Stimulated activated memory B cell treated with anti-CD40 and anti-IgM and Interleukin-4, amounts not matched to agents 10 μg/mL and 1 μg/mL and 100 μg/mL, for 72 hours (primary cell): ENCODE results near the gene C1orf53.
"Not testable (repeated sequence)": the region's sequence is repeated elsewhere in the genome, so short reads cannot be mapped to it uniquely, and the experiment has no call there.

Experiments used
- ATAC-seq: fragments of 150-1000 bp; cut with Tn5 transposase; 2 replicates; pipeline ENCODE4 v1.10.0; 2021
- H3K27ac Mint-ChIP-seq: one replicate; pipeline ENCODE4 v1.8.0; 2022; ENCODE audit warnings: mild to moderate bottlenecking, mixed read lengths
- H3K27me3 Mint-ChIP-seq: one replicate; pipeline ENCODE4 v1.8.0; 2022; ENCODE audit warnings: mixed read lengths
- H3K36me3 Mint-ChIP-seq: one replicate; pipeline ENCODE4 v1.8.0; 2022; ENCODE audit warnings: mixed read lengths
- H3K4me1 Mint-ChIP-seq: one replicate; pipeline ENCODE4 v1.8.0; 2022; ENCODE audit warnings: mixed read lengths
- H3K4me3 Mint-ChIP-seq: one replicate; pipeline ENCODE4 v1.8.0; 2022; ENCODE audit warnings: mild to moderate bottlenecking, moderate library complexity, mixed read lengths
- H3K9me3 Mint-ChIP-seq: one replicate; pipeline ENCODE4 v1.8.0; 2022; ENCODE audit warnings: mixed read lengths

Gene C1orf53

GRCh38 chr1:197902454-197903195 is at the start of gene C1orf53:
TSS of gene C1orf53 (plus strand) at chr1:197902630. CDS start at chr1:197902650, 20 bp downstream.
- peak within 1 kb of the TSS; percentile 86 for H3K27ac Mint-ChIP-seq
- peak within 1 kb of the TSS; percentile 81 for H3K4me3 Mint-ChIP-seq
- peaks cover 54% of the 10 kb centered on the region for H3K27me3 Mint-ChIP-seq
- peaks cover 14% of the 10 kb centered on the region for H3K4me1 Mint-ChIP-seq
- no peaks in the 10 kb centered on the region for H3K9me3 Mint-ChIP-seq
- peak; percentile 96 for ATAC-seq
- H3K36me3 Mint-ChIP-seq, result no peaks in the 10 kb centered on the region

GRCh38 chr1:197855751-197856150 is 46.7 kb upstream of the C1orf53 start:
- not testable (repeated sequence) for H3K27me3 Mint-ChIP-seq, H3K36me3 Mint-ChIP-seq, H3K4me1 Mint-ChIP-seq, H3K9me3 Mint-ChIP-seq, H3K4me3 Mint-ChIP-seq, H3K27ac Mint-ChIP-seq, ATAC-seq

GRCh38 chr1:197857477-197857876 is 45.0 kb upstream of the C1orf53 start:
- Mint-ChIP-seq H3K4me1 (peaks cover 6% of the 10 kb centered on the region), H3K9me3 (peaks cover 3% of the 10 kb centered on the region), H3K36me3 (no peaks in the 10 kb centered on the region), H3K4me3 (no peak overlapping the region), H3K27me3 (no peaks in the 10 kb centered on the region), H3K27ac (no peak overlapping the region)
- no peak for ATAC-seq

- H3K27me3 Mint-ChIP-seq, result no peaks in the 10 kb centered on the region
- H3K36me3 Mint-ChIP-seq, result no peaks in the 10 kb centered on the region
- H3K9me3 Mint-ChIP-seq, result peaks cover 3% of the 10 kb centered on the region
- no peak overlapping the region for H3K4me3 Mint-ChIP-seq
- H3K4me1 Mint-ChIP-seq, result peaks cover 6% of the 10 kb centered on the region
- H3K27ac Mint-ChIP-seq, result no peak overlapping the region
- ATAC-seq, result no peak
Measured at GRCh38 chr1:197859024-197859423, 43.4 kb upstream of the C1orf53 start.

- H3K4me3 Mint-ChIP-seq, result no peak overlapping the region
Measured at GRCh38 chr1:197862221-197862620, 40.2 kb upstream of the C1orf53 start.

GRCh38 chr1:197862671-197863070 is 39.8 kb upstream of the C1orf53 start:
- Mint-ChIP-seq H3K36me3 (no peaks in the 10 kb centered on the region), H3K4me1 (peaks cover under 1% of the 10 kb centered on the region), H3K27ac (no peak overlapping the region), H3K27me3 (no peaks in the 10 kb centered on the region), H3K4me3 (no peak overlapping the region), H3K9me3 (no peaks in the 10 kb centered on the region)
- no peak for ATAC-seq

More at GRCh38 chr1:197862221-197862620, 40.2 kb upstream of the C1orf53 start:
- Mint-ChIP-seq H3K4me1 (peaks cover 5% of the 10 kb centered on the region), H3K36me3 (no peaks in the 10 kb centered on the region), H3K27me3 (no peaks in the 10 kb centered on the region), H3K27ac (no peak overlapping the region), H3K9me3 (no peaks in the 10 kb centered on the region)
- no peak for ATAC-seq

GRCh38 chr1:197865809-197866208 is 36.6 kb upstream of the C1orf53 start:
- ATAC-seq, result no peak
- H3K9me3 Mint-ChIP-seq, result no peaks in the 10 kb centered on the region
- no peaks in the 10 kb centered on the region for H3K4me1 Mint-ChIP-seq

GRCh38 chr1:197868751-197869489 is 33.5 kb upstream of the C1orf53 start:
- H3K4me1 Mint-ChIP-seq, result no peaks in the 10 kb centered on the region
- H3K27me3 Mint-ChIP-seq, result no peaks in the 10 kb centered on the region
- peaks cover 3% of the 10 kb centered on the region for H3K9me3 Mint-ChIP-seq
- no peaks in the 10 kb centered on the region for H3K36me3 Mint-ChIP-seq
- no peak overlapping the region for H3K4me3 Mint-ChIP-seq
- H3K27ac Mint-ChIP-seq, result no peak overlapping the region
- peak; percentile 75 for ATAC-seq

More at GRCh38 chr1:197865809-197866208, 36.6 kb upstream of the C1orf53 start:
- no peaks in the 10 kb centered on the region for H3K36me3 Mint-ChIP-seq
- no peak overlapping the region for H3K27ac Mint-ChIP-seq
- no peaks in the 10 kb centered on the region for H3K27me3 Mint-ChIP-seq
- no peak overlapping the region for H3K4me3 Mint-ChIP-seq

GRCh38 chr1:197869490-197870077 is 32.8 kb upstream of the C1orf53 start:
- no peak overlapping the region for H3K27ac Mint-ChIP-seq
- ATAC-seq, result no peak
- H3K36me3 Mint-ChIP-seq, result no peaks in the 10 kb centered on the region
- H3K4me3 Mint-ChIP-seq, result no peak overlapping the region
- H3K27me3 Mint-ChIP-seq, result no peaks in the 10 kb centered on the region
- no peaks in the 10 kb centered on the region for H3K4me1 Mint-ChIP-seq
- peaks cover 3% of the 10 kb centered on the region for H3K9me3 Mint-ChIP-seq

GRCh38 chr1:197876894-197877293 is 25.5 kb upstream of the C1orf53 start:
- no peaks in the 10 kb centered on the region for H3K4me1 Mint-ChIP-seq
- peaks cover 8% of the 10 kb centered on the region for H3K27me3 Mint-ChIP-seq
- H3K9me3 Mint-ChIP-seq, result peaks cover 14% of the 10 kb centered on the region
- H3K4me3 Mint-ChIP-seq, result no peak overlapping the region
- no peaks in the 10 kb centered on the region for H3K36me3 Mint-ChIP-seq
- no peak for ATAC-seq
- H3K27ac Mint-ChIP-seq, result no peak overlapping the region

GRCh38 chr1:197880385-197880784 is 22.0 kb upstream of the C1orf53 start:
- Mint-ChIP-seq H3K9me3 (peaks cover 11% of the 10 kb centered on the region), H3K27me3 (peaks cover 42% of the 10 kb centered on the region)
- H3K27ac Mint-ChIP-seq, H3K4me3 Mint-ChIP-seq, ATAC-seq, H3K4me1 Mint-ChIP-seq, H3K36me3 Mint-ChIP-seq: not testable (repeated sequence)

- not testable (repeated sequence) for H3K36me3 Mint-ChIP-seq, H3K27ac Mint-ChIP-seq, H3K4me3 Mint-ChIP-seq, H3K4me1 Mint-ChIP-seq, H3K9me3 Mint-ChIP-seq, ATAC-seq
- H3K27me3 Mint-ChIP-seq, result peaks cover 42% of the 10 kb centered on the region
Measured at GRCh38 chr1:197882241-197882640, 20.2 kb upstream of the C1orf53 start.

- ATAC-seq, result no peak
- H3K27ac Mint-ChIP-seq, result no peak overlapping the region
- no peaks in the 10 kb centered on the region for H3K36me3 Mint-ChIP-seq
- no peak overlapping the region for H3K4me3 Mint-ChIP-seq
- no peaks in the 10 kb centered on the region for H3K9me3 Mint-ChIP-seq
- H3K27me3 Mint-ChIP-seq, result peaks cover 58% of the 10 kb centered on the region
- H3K4me1 Mint-ChIP-seq, result no peaks in the 10 kb centered on the region
Measured at GRCh38 chr1:197884173-197884572, 18.3 kb upstream of the C1orf53 start.

GRCh38 chr1:197890936-197891335 is 11.5 kb upstream of the C1orf53 start:
- H3K27ac Mint-ChIP-seq, result no peak overlapping the region
- no peak overlapping the region for H3K4me3 Mint-ChIP-seq
- ATAC-seq, result no peak
- no peaks in the 10 kb centered on the region for H3K36me3 Mint-ChIP-seq
- H3K4me1 Mint-ChIP-seq, result no peaks in the 10 kb centered on the region
- peaks cover 71% of the 10 kb centered on the region for H3K27me3 Mint-ChIP-seq
- H3K9me3 Mint-ChIP-seq, result no peaks in the 10 kb centered on the region

GRCh38 chr1:197892684-197893083 is 9.7 kb upstream of the C1orf53 start:
- Mint-ChIP-seq H3K4me3 (no peak overlapping the region), H3K27me3 (peaks cover 82% of the 10 kb centered on the region), H3K27ac (no peak overlapping the region), H3K4me1 (no peaks in the 10 kb centered on the region), H3K9me3 (no peaks in the 10 kb centered on the region), H3K36me3 (no peaks in the 10 kb centered on the region)
- ATAC-seq, result no peak
